GM12873 (cell line): ENCODE results near the gene HEPACAM.
A peak's percentile ranks its signal among the peaks of the same experiment; 100 is the strongest.

ENCODE experiments used
- CTCF ChIP-seq: IDR thresholded peaks from 2 replicates; pipeline ENCODE4 v1.5.1; 2012; ENCODE audit warnings: low read depth, mild to moderate bottlenecking, moderate library complexity, low read length, control low read depth; ENCODE audit not compliant: insufficient read depth; ENCODE audit errors: missing control alignments

HEPACAM gene

GRCh38 chr11:124875943-124876817 lies 59.7 kb downstream of the HEPACAM start:
- TF ChIP-seq CTCF = peak; percentile 75

DNA sequence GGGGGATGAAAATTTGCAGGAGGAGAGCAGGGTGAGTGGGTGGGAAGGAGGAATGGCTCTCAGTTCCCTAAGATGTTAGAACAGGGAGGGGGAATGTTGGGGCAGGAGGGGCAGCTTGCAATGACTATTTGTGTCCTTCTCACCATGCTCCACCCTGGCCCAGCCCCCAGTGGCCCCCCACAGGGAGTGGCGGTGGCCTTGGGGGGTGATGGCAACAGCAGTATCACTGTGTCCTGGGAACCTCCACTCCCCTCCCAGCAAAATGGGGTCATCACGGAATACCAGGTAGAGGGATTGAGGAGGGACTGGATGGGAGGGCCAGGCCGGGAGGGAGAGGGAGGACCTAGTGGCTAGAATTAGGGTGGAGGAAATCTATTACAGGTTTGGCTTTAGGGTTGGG lies 60.4 kb downstream of the HEPACAM start:
- TF ChIP-seq CTCF = no peak

GRCh38 chr11:124874571-124875255 lies 61.1 kb downstream of the HEPACAM start:
- TF ChIP-seq CTCF = no peak

DNA sequence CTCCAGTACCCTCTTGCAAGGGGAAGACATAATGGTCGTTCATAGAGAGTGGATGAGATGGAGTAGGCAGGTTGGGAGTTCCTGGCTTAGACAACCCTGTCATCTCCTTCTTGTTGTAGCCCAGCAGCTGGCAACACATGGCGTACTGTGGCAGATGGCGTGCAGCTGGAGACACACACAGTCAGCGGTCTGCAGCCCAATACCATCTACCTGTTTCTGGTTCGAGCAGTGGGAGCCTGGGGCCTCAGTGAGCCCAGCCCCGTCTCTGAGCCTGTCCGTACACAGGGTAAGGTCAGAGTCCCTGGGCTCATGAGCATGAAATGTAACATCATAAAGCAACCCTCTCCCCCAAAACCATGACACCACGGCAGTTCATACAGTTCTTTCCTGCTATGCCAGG lies 61.9 kb downstream of the HEPACAM start:
- TF ChIP-seq CTCF = no peak

GRCh38 chr11:124872741-124873140 lies 63.1 kb downstream of the HEPACAM start:
- TF ChIP-seq CTCF = no peak

GRCh38 chr11:124872280-124872679 lies 63.6 kb downstream of the HEPACAM start:
- TF ChIP-seq CTCF = no peak

- no peak for TF ChIP-seq CTCF
These were observed 65.4 kb downstream of the HEPACAM start for GRCh38 chr11:124870430-124870829.
